Measurements from ENCODE around the gene NATD1.

Gene NATD1

DNA sequence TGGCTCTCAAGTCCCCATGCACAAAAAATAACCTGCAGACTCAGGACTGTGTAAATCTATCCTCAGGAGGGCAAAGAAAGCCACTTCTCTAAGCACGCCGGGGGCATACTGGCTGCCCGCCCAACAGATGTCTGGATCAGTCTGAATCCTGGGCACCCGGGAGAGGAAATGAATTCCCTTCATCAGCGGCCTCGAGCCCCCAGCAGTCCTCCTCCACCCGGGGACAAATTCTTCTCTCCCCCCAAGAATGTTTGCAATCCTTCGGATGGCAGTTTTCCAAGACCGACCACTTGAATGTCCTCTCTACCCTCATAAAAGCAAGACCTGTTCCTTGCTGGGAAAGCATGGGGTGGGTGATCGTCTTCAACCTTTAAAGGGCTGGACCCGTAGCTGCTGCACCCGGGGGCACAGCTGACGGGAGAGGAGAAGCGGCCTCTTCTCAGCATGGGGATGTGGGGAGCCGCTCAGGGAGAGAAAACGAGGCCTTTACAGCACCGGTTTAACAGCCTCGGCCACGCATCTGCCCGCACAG is 21.9 kb upstream of the NATD1 start:
- H3K27me3 ChIP-seq (ENCODE audit: low read depth): no peaks in the 10 kb centered on the region
- peak overlapping the region; percentile 46 for H3K4me3 ChIP-seq
- no peaks in the 10 kb centered on the region for H3K36me3 ChIP-seq (replicated peaks)
- peaks cover 9% of the 10 kb centered on the region for H3K4me1 ChIP-seq
- in situ Hi-C loops (cut with MboI; ENCODE audit: low sequenced_read_pairs): no loop called here
- H3K9me3 ChIP-seq: no peaks in the 10 kb centered on the region
- no peak for DNase-seq (ENCODE audit: low spot score in 2 of 2)

- Histone ChIP-seq H3K36me3 (replicated peaks) (no peaks in the 10 kb centered on the region), H3K4me1 (peaks cover 9% of the 10 kb centered on the region), H3K27me3 (ENCODE audit: low read depth) (no peaks in the 10 kb centered on the region), H3K4me3 (no peak overlapping the region), H3K9me3 (no peaks in the 10 kb centered on the region)
- DNase-seq (ENCODE audit: low spot score in 2 of 2): no peak
- in situ Hi-C loops (cut with MboI; ENCODE audit: low sequenced_read_pairs): no loop called here
Measured at GRCh38 chr17:21272881-21273792, 19.9 kb upstream of the NATD1 start.

- peaks cover 9% of the 10 kb centered on the region for H3K4me1 ChIP-seq
- no peaks in the 10 kb centered on the region for H3K27me3 ChIP-seq (ENCODE audit: low read depth)
- no peaks in the 10 kb centered on the region for H3K36me3 ChIP-seq (replicated peaks)
- no peak overlapping the region for H3K4me3 ChIP-seq
- no peaks in the 10 kb centered on the region for H3K9me3 ChIP-seq
- in situ Hi-C loops (cut with MboI; ENCODE audit: low sequenced_read_pairs): no loop called here
- no peak for DNase-seq (ENCODE audit: low spot score in 2 of 2)
Measured at GRCh38 chr17:21272250-21272649, 19.0 kb upstream of the NATD1 start.

- H3K9me3 ChIP-seq: no peaks in the 10 kb centered on the region
- no peaks in the 10 kb centered on the region for H3K36me3 ChIP-seq (replicated peaks)
- in situ Hi-C loops (cut with MboI; ENCODE audit: low sequenced_read_pairs): no loop called here
- no peak for DNase-seq (ENCODE audit: low spot score in 2 of 2)
- H3K4me3 ChIP-seq: no peak overlapping the region
- no peaks in the 10 kb centered on the region for H3K27me3 ChIP-seq (ENCODE audit: low read depth)
- peaks cover 9% of the 10 kb centered on the region for H3K4me1 ChIP-seq
Measured at GRCh38 chr17:21271454-21272183, 18.4 kb upstream of the NATD1 start.

DNA sequence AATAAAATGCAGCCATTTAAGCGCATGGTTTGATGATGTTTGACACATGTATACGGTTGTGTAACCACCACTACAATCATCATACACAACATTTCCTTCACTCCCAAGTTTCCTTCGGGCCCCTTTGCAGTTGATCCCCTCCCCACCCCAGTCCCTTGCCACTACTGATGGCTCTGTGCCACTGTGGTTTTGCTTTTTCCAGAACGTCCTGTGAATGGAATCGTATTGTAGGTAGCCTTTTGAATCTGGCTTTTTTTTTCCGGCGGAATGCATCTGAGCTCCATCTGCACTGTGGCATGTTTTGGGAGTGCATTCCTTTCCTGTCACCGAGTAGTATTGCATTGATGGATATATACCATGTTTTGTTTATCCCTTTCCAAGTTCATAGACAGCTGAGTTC is 16.2 kb upstream of the NATD1 start:
- H3K36me3 ChIP-seq (replicated peaks): no peaks in the 10 kb centered on the region
- H3K9me3 ChIP-seq: no peaks in the 10 kb centered on the region
- DNase-seq (ENCODE audit: low spot score in 2 of 2): no peak
- no peak overlapping the region for H3K4me3 ChIP-seq
- in situ Hi-C loops (cut with MboI; ENCODE audit: low sequenced_read_pairs): no loop called here
- no peaks in the 10 kb centered on the region for H3K27me3 ChIP-seq (ENCODE audit: low read depth)
- H3K4me1 ChIP-seq: no peaks in the 10 kb centered on the region

- Histone ChIP-seq H3K9me3 (no peaks in the 10 kb centered on the region), H3K27me3 (ENCODE audit: low read depth) (no peaks in the 10 kb centered on the region), H3K36me3 (replicated peaks) (no peaks in the 10 kb centered on the region), H3K4me1 (no peaks in the 10 kb centered on the region), H3K4me3 (no peak overlapping the region)
- in situ Hi-C loops (cut with MboI; ENCODE audit: low sequenced_read_pairs): no loop called here
- DNase-seq (ENCODE audit: low spot score in 2 of 2): no peak
Measured at GRCh38 chr17:21268596-21269188, 15.5 kb upstream of the NATD1 start.

DNA sequence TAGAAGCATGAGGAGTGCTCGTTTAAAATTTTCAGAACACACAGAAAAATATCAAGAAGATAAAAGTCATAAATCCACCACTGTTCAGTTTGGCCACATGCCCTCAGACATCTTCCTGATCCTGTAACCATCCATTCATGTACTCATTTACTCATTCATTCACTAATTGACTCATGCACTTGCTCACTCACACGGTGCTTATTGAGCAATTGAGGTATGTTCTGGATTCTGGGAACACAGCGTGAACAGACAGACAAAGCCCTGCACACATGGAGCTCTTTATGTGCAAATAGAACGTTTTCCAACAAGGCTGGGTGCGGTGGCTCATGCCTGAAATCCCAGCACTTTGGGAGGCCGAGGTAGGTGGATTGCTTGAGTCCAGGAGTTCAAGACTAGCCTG is 10.2 kb upstream of the NATD1 start:
- Histone ChIP-seq H3K9me3 (no peaks in the 10 kb centered on the region), H3K4me3 (no peak overlapping the region), H3K4me1 (no peaks in the 10 kb centered on the region), H3K27me3 (ENCODE audit: low read depth) (no peaks in the 10 kb centered on the region), H3K36me3 (replicated peaks) (no peaks in the 10 kb centered on the region)
- DNase-seq (ENCODE audit: low spot score in 2 of 2): no peak
- in situ Hi-C loops (cut with MboI; ENCODE audit: low sequenced_read_pairs): no loop called here

GRCh38 chr17:21262259-21262993 is 9.2 kb upstream of the NATD1 start:
- Histone ChIP-seq H3K9me3 (no peaks in the 10 kb centered on the region), H3K36me3 (replicated peaks) (no peaks in the 10 kb centered on the region), H3K4me3 (no peak overlapping the region), H3K27me3 (ENCODE audit: low read depth) (no peaks in the 10 kb centered on the region), H3K4me1 (no peaks in the 10 kb centered on the region)
- DNase-seq (ENCODE audit: low spot score in 2 of 2): no peak
- in situ Hi-C loops (cut with MboI; ENCODE audit: low sequenced_read_pairs): no loop called here

- no peak overlapping the region for H3K4me3 ChIP-seq
- H3K9me3 ChIP-seq: no peaks in the 10 kb centered on the region
- DNase-seq (ENCODE audit: low spot score in 2 of 2): no peak
- H3K36me3 ChIP-seq (replicated peaks): no peaks in the 10 kb centered on the region; the same call in 1 of the 2 replicates
- H3K4me1 ChIP-seq: peaks cover 4% of the 10 kb centered on the region
- in situ Hi-C loops (cut with MboI; ENCODE audit: low sequenced_read_pairs): no loop called here
- no peaks in the 10 kb centered on the region for H3K27me3 ChIP-seq (ENCODE audit: low read depth)
Measured at GRCh38 chr17:21258593-21258992, 5.4 kb upstream of the NATD1 start.

GRCh38 chr17:21253646-21254441 is 634 bp upstream of the NATD1 start:
- H3K27me3 ChIP-seq (ENCODE audit: low read depth): no peaks in the 10 kb centered on the region
- in situ Hi-C loops (cut with MboI; ENCODE audit: low sequenced_read_pairs): no loop called here

GRCh38 chr17:21252289-21252795 is 868 bp downstream of the NATD1 start:
- Histone ChIP-seq H3K4me3 (peak overlapping the region; percentile 34), H3K27me3 (ENCODE audit: low read depth) (no peaks in the 10 kb centered on the region), H3K4me1 (peaks cover 5% of the 10 kb centered on the region), H3K9me3 (no peaks in the 10 kb centered on the region), H3K36me3 (replicated peaks) (no peaks in the 10 kb centered on the region; the same call in 1 of the 2 replicates)
- DNase-seq (ENCODE audit: low spot score in 2 of 2): no peak
- in situ Hi-C loops (cut with MboI; ENCODE audit: low sequenced_read_pairs): no loop called here

More at GRCh38 chr17:21253646-21254441, 634 bp upstream of the NATD1 start:
- peaks cover 5% of the 10 kb centered on the region for H3K4me1 ChIP-seq
- H3K9me3 ChIP-seq: no peaks in the 10 kb centered on the region
- peak overlapping the region; percentile 34 for H3K4me3 ChIP-seq
- DNase-seq (ENCODE audit: low spot score in 2 of 2): no peak
- H3K36me3 ChIP-seq (replicated peaks): no peaks in the 10 kb centered on the region; the same call in 1 of the 2 replicates

- DNase-seq (ENCODE audit: low spot score in 2 of 2): no peak
- no peaks in the 10 kb centered on the region for H3K27me3 ChIP-seq (ENCODE audit: low read depth)
- no peaks in the 10 kb centered on the region; the same call in 1 of the 2 replicates for H3K36me3 ChIP-seq (replicated peaks)
- in situ Hi-C loops (cut with MboI; ENCODE audit: low sequenced_read_pairs): no loop called here
- H3K9me3 ChIP-seq: no peaks in the 10 kb centered on the region
- H3K4me1 ChIP-seq: peaks cover 5% of the 10 kb centered on the region
- no peak overlapping the region for H3K4me3 ChIP-seq
Measured at GRCh38 chr17:21251337-21252010, 1.7 kb downstream of the NATD1 start.
